ENCODE data around the gene PTPN22. TPM values are rescaled to one million over a fixed set of nuclear protein-coding genes. Genes with fewer than 3 reads are reported as not detected.

The PTPN22 gene
- total and polyA plus RNA-seq, 9 of the 15 experiments (the other 6 are each of a cell fraction or from before 2014, with no cell fraction given): 0.45 to 4.6 (median 1.1) TPM

DNA sequence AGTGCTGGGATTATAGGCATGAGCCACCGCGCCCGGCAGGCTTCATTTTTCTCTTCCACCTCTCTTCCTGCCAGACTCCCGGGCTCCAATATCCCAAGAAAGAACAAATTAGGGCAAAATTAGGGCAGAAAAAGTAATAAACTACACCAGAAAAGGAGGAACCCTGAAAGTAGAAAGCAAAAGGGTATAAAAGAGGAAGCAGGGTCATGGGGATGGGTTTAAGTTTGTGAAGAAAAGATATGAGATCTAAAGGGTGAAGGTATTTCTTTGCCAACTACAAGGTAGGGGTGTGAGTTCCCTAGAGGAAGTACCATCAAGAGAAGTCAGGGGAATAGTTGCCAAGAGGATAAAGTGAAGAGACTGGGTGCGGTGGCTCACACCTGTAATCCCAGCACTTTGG lies 9.9 kb downstream of the PTPN22 start:
- POLR2A ChIA-PET: interaction anchor here (0.6 to 1.6 kb wide), 3 partner anchors 14 to 49 kb away, joined by 3 to 4 read pairs (median 3); partner anchors contain the start of gene RSBN1
- H3K27ac ChIP-seq (ENCODE audit: extremely low read depth, low read depth, low read length): no peak overlapping the region
- no peak overlapping the region for H3K4me3 ChIP-seq
- in situ Hi-C loops (cut with MboI): no loop called here
- no peaks in the 10 kb centered on the region for H4K20me1 ChIP-seq (replicated peaks; ENCODE audit: control insufficient read depth, insufficient read depth, low read length)
- no peak overlapping the region for H3K4me2 ChIP-seq (ENCODE audit: insufficient read depth, low read length)
- no peak overlapping the region for H2AFZ ChIP-seq (ENCODE audit: low read depth, low read length)
- H3K36me3 ChIP-seq (ENCODE audit: control insufficient read depth, insufficient read depth, low read length): no peaks in the 10 kb centered on the region
- no peaks in the 10 kb centered on the region for H3K79me2 ChIP-seq (ENCODE audit: control insufficient read depth, insufficient read depth, low read length)
- no peak for ATAC-seq
- 64% methylated on average over 5 of the region's 5 CpGs for WGBS (ENCODE audit: insufficient coverage, low coverage, missing lambda C conversion rate)
- no peak overlapping the region for H3K9ac ChIP-seq (ENCODE audit: insufficient read depth in 1 of 2, low read depth in 2 of 2, low read length in 2 of 2)
- H3K27me3 ChIP-seq (ENCODE audit: control insufficient read depth in 2 of 2, insufficient read depth in 2 of 2, low read length in 2 of 2): no peaks in the 10 kb centered on the region
- CTCF ChIA-PET (ENCODE audit: low intra/inter-chr PET ratio): no interaction called here
- BruUV-seq (replicated peaks): no TSS peak
- no peaks in the 10 kb centered on the region for H3K9me3 ChIP-seq (replicated peaks; ENCODE audit: control insufficient read depth, insufficient read depth, low read depth, low read length)
- peaks cover 4 to 13% of the 10 kb centered on the region in 2 experiments; a peak in 3 of 5 replicates for H3K4me1 ChIP-seq (replicated peaks in 1 of 2; ENCODE audit: control insufficient read depth in 2 of 2, insufficient read depth in 2 of 2, low read length in 2 of 2)
- no peaks in the 10 kb centered on the region for H3K9me1 ChIP-seq (ENCODE audit: control insufficient read depth, insufficient read depth, low read length)
- DNase-seq (ENCODE audit: extremely low read depth in 1 of 4, low spot score in 3 of 4): no peak
- intact Hi-C loops (cut with micrococcal nuclease): no loop called here
- FAIRE-seq: no peak
- TF ChIP-seq ZNF764 (CRISPR knock-in tag; IDR thresholded peaks at IDR 0.05; ENCODE audit: low read depth) (no peak), PRPF4 (IDR thresholded peaks at IDR 0.05; ENCODE audit: insufficient read depth, low read depth, low read length, poor library complexity, severe bottlenecking) (no peak), TEAD2 (tag; IDR thresholded peaks at IDR 0.05) (no peak), ZFP1 (CRISPR knock-in tag; IDR thresholded peaks at IDR 0.05) (peak; percentile 61; the same call in 1 of the 2 replicates), SPI1 (IDR thresholded peaks at IDR 0.05; ENCODE audit: borderline replicate concordance, low read depth, low read length) (peak; percentile 44; the same call in 1 of the 2 replicates)
- TF ChIP-seq, protein P1, sequence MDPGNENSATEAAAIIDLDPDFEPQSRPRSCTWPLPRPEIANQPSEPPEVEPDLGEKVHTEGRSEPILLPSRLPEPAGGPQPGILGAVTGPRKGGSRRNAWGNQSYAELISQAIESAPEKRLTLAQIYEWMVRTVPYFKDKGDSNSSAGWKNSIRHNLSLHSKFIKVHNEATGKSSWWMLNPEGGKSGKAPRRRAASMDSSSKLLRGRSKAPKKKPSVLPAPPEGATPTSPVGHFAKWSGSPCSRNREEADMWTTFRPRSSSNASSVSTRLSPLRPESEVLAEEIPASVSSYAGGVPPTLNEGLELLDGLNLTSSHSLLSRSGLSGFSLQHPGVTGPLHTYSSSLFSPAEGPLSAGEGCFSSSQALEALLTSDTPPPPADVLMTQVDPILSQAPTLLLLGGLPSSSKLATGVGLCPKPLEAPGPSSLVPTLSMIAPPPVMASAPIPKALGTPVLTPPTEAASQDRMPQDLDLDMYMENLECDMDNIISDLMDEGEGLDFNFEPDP (CRISPR knock-in tag; IDR thresholded peaks at IDR 0.05): no peak

Measured in K562 (cell line).